SIG-M5 (cell line): ENCODE data around the gene B3GALT4.

ENCODE experiments used
- DNase-seq: peaks from one replicate; lab custom pipeline; 2025; lab: John Stamatoyannopoulos, UW

B3GALT4 gene

DNA sequence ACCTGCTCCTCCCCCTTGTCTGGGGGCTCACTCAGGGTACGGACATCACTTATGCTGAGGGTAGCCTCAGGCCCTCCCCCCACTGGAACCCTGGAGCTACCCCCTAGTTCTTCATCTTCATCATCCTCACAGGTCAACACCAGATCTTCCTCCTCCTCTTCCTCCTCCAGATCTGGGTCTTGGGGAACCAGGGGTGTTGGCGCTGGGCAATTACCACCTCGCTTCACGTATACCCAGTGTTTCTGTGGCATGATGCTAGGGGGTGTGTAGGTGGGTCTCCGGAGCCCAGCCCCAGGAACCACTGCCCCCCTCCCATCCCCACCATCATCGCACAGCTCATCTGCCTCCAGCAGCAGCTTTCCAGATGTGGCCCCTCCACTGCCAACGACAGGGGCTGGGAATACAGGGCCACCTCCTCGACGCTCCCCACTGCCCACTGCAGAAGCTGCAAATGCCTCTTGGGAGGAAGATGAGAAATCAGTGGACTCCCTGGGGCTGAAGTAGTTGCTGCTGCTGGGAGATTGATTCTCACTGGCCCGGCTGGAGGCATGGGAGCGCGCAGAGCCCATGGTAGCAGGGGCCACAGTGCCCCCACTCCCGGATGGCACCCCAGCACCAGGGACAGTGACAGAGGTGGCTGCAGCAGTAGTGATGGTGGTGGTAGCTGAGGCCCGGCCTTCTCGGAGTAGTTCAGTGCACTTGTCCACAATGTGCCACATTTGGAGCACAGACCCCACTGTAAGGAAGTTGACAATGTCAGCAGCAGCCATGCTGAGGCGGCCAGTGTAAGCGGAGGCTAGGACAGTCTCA is 39.1 kb downstream of the B3GALT4 start:
- no peak for DNase-seq

DNA sequence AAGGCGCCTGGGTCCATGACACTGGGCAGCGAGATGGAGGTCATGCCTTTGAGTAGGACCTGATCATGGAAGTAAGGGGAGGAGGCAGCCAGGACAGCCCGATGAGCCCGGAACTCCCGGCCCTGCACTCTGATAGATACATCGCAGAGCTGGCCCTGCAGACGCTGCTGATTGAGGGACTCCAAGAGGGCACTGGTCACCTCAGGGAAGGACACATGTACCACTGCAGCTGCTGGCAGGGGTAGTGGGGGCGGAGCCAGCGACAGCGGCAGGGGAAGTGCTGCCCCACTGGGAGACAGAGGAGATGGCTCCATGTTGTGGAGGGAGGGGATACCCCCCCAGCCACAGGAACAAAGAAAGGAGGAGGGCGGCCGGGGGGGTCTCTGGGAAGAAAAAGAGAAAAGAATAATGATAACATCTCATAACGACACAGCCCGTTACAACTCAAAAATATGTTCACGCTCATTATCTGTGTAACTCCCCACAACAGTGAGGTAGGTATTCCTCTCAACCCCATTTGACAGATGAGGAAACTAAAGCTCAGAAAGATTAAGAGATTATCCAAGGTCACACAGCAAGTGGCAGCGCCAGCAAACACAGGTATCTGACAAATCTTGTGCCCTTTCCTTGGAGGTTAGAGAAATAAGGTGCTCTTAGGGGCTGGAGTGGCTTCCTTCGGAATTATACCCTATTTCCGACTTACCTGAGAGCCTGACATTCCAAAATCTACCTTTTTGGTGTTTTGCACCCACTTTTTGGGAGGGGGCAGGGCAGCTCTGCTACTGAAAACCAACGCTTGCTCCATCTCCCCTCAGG is 39.9 kb downstream of the B3GALT4 start:
- no peak for DNase-seq

DNA sequence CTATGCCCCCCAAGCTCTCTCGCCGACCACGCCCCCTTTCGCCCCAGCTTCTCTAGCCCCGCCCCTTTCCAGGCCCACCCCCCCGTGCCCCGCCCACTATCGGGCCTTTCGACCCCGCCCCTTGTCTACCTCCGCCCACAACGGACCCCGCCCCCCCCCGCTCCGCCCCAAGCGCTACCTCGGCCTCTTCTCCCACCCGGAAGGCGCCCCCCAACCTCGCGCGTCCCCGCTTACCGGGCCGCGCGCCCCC is 40.4 kb downstream of the B3GALT4 start:
- DNase-seq: no peak

DNA sequence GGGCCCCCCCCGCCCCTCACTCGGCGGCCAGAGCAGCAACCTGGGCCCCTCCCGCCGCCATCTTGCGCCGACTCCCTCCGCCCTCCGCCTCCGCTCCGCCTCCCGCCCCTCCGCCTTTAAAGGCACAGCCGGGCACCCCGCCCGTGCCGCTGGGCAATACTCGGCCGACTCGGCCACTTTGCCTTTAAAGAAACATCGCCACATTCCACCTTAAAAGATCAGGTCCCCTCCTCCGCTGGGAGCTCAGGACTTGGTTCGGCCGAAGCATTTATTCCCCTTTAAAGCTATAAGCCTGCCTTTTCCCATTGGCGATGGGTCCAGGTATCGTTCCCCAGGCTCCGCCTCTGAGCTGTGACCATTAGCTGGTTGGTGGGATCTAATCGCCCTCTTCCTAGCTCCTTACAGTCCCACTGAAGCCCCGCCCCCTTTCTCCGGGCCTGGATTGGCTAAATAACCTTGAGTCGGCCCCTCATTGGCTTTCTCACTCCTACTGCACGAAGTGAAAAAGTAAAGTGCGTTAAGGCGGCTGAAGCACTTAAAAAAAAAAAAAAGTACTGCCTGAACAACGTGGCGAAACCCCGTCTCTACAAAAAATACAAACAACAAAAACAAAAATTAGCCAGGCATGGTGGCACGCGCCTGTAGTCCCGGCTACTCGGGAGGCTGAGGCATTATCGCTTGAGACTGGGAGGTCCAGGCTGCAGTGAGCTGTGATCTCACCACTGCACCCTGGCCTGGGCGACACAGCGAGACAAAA is 40.9 kb downstream of the B3GALT4 start, which contains the start of gene ZBTB22:
Gene ZBTB22 (minus strand): TSS at position 76 of the 757 bp plus-strand sequence. CDS start 828 bp downstream, outside the sequence.
- DNase-seq: peak; percentile 77

DNA sequence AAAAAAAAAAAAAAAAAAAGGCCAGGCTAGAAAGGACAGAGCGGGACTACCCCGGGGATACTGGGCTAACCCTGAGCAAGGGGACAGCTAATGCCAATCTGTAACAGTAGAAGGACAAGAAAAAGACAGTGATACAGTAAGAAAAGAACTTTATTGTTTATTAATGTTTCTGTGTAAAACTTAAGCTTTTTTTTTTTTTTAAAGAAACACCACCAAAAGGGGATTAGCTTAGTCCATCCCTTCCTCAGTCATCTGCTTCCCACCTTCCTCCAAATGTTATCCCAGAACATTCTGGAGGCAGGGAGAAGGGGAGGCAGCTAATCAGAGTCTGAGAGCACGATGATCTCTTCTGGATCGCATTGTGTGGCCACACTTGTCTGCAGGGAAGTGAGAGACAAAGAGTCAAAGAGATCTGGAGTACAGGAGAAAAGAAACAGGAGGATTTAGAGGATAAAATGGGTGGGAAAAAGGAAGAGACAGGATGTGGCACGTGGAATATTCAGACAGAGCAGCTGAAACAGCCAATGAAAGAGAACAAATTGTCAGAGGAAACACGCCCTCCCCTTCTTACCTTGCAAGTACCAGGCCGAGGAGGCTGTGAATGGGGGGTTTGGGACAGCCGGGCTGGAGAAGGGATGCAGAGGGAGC is 41.6 kb downstream of the B3GALT4 start:
- DNase-seq: no peak

DNA sequence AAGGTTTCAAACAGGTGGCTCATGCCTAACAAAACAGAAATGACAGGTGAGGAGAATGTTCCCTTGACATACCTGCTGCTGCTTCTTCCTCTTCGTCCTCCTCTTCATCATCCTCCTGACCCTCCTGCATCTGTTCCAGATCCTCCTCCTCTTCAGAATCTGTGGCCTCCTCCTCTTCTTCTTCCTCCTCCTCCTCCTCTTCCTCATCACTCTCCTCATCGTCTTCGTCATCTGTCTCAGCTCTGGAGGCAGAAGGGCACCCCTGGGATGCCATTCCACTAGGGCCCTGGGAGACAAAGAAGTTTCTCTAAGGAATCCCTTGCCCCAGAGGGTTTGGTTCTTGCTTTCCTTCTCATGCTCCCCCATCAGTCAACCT is 43.0 kb downstream of the B3GALT4 start:
- no peak for DNase-seq

DNA sequence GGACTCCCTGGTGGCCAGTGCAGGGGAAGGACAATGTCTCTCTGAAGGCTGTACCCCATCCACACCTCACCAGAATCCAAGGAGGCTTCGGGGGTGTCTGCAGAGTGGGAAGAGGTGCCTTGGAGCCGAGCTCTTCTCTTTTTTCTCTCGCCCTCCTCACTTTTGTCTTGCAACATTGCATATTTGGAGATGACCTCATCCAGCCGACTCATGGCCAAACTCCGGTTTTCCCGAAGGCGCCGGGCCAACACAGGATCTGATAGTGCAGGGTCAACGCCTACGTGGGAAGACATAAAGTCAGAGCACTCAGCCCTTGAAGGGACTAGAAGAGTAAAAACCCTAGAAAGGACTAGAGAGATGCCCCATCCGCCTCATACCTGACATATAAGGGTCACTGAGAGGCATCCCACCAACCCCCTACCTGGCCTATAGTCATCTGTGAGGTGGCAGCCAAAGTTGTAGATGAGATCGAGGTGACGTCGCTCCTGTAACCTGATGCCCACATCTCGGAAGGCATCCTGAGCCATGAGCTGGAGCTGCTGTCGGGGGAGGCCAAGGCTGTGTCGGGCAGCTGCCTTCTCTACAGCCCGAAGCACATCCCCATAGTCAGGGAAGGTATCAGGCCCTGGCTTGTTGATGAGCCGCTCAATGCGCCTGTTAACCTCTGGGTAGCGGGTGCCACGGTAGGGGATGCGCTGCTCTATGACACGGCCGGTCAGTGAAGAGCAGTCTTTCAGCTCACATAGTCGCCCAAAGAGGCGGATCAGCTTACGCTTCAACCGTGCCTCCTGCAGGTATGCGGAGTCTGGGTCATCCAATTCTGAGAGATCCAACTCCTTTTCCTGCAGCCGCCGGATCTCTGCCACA is 43.6 kb downstream of the B3GALT4 start:
- no peak for DNase-seq

DNA sequence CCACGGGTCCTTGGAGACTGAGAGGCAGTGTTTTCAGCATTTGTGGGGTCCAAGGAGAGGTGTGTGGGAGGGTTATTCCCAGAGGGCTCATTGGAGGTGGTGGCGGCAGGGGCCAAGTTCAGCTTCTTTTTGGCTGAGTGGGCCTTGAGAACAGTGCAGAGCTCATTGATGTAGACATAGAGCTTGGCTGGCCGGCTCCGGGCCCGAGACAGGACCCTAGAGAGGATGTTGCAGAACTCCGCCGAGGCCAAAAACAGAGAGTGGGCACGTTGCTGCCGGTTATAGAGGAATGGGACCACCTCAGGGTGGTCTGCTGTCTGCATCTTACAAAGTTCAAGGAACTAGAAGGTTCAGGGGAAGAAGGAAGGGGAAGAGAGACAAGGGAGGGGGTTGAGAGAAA is 44.3 kb downstream of the B3GALT4 start:
- no peak for DNase-seq

DNA sequence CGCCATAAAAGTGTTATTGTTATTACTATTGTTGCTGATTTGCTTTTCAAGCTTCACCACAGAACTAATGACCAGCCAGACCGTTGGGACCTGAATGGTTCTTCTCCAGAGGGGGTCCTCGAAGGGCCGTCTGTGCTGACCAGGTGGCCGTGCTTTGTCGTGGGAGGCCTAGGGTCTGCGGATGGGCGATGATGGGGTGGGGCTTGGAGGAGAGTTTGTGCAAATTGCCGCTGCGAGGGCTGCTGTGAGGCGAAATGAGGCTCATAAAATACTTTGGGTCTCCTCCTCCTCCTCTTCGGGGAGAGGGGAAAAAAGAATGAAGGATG is 46.7 kb downstream of the B3GALT4 start:
- no peak for DNase-seq

DNA sequence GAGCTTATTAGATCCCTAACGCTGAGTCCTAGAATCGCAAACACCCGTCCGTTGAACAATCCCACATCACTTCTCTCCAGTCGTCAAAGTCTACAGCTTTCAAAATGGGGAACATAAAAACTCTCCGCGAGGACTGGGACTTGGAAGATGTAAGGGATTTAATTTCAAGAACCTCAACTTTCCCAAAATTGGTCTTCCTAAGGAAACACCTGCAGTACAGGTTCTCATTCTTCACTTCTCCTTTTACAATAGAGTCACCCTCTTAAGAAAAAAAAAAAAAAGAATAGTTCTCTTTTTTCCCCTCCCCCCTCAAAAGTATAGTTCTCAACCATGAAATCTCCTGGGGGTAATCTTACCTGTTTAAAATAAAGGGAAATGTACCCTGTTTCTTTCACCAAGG is 47.2 kb downstream of the B3GALT4 start:
- no peak for DNase-seq
